HG03025 (cell line): ENCODE results near the gene PPCDC.

Experiments used
- ATAC-seq: cut with Tn5 transposase; IDR thresholded peaks from one replicate; pipeline ENCODE4 v1.9.1; 2021; ENCODE audit warnings: mild to moderate bottlenecking, moderate library complexity; ENCODE audit not compliant: unreplicated experiment, low FRiP score

Gene PPCDC

GRCh38 chr15:75008629-75009326, 14.6 kb upstream of the PPCDC start:
- peak; percentile 73 for ATAC-seq

DNA sequence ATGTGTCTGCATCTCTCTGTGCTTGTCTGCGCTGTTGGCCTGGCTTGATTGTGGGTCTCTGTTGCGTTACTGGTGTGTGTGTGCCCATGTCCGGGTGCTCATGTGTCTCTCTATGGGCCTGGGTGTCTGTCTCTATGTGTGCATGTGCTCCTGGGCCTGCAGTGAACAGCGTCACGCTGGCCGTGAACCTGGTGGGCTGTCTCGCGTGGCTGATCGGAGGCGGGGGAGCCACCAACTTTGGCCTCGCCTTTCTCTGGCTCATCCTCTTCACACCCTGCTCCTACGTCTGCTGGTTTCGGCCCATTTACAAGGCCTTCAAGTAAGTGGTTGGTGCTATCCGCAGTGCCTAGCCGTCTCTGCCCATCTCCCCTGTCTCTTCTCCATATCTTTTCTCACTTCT, 7.0 kb upstream of the PPCDC start:
- ATAC-seq = no peak

- ATAC-seq = no peak
Measured at GRCh38 chr15:75019916-75020315, 3.5 kb upstream of the PPCDC start.

- ATAC-seq = no peak
Measured at GRCh38 chr15:75021341-75021740, 2.0 kb upstream of the PPCDC start.

DNA sequence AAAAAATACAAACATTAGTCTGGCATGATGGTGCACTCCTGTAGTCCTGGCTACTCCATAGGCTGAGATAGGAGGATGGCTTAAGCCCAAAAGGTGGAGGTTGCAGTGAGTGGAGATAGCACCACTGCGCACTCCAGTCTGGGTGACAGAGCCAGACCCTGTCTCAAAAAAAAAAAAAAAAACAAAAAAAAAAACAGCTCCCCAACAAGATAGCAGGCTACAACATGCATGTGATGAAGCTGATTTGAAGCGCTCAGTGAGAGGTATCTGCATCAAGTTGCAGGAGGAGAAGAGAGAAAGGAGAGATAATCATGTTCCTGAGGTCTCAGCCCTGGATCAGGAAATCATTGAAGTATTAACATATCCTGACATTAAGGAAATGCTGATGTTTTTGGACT, 608 bp upstream of the PPCDC start:
- no peak for ATAC-seq

- no peak for ATAC-seq
Measured at GRCh38 chr15:75023872-75024636, 664 bp downstream of the PPCDC start.

- ATAC-seq = no peak
Measured at GRCh38 chr15:75025107-75025506, 1.7 kb downstream of the PPCDC start.

GRCh38 chr15:75025548-75026260, 2.3 kb downstream of the PPCDC start:
- ATAC-seq = no peak

DNA sequence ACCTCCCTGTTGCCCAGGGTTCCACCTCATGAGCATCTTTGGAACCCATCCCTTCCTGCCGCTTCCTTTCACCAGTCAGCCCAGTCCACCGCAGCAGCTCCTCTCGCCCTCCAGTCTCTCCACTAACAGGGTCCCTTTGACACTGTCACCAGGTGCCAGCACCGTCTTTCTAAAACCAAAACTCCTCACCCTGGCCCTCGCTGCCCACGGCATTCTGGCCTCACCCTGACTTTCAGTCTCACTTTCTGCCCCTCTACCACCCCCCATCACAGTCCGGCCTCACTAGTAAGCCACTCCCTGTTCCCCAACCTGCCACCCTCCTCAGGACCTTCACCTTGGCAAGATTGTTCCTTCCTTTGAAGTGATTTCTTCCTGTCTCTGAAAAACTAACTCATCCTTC, 4.2 kb downstream of the PPCDC start:
- no peak for ATAC-seq

GRCh38 chr15:75028991-75029377, 5.6 kb downstream of the PPCDC start:
- ATAC-seq = no peak

- no peak for ATAC-seq
Measured at GRCh38 chr15:75029378-75030022, 6.1 kb downstream of the PPCDC start.

DNA sequence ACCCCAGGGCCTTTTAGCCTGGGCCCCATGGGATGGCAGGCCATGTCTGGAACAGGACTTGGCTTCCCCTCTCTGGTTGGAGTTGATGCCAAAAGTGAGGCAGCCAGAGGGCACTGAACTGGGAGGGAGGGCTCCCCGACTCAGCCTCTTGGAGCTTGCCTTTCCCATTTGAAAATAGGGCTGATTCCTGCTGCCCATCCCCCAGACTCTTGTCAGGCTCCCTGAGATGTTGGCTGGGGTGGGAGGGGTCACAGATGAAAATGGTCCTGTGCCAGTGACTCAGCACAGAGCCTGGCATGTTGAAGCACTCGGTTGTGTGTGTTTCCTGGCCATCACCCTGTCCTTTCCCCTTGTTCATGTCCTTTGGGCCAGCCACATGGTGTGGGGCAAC, 6.6 kb downstream of the PPCDC start:
- no peak for ATAC-seq

GRCh38 chr15:75030424-75030823, 7.0 kb downstream of the PPCDC start:
- no peak for ATAC-seq

GRCh38 chr15:75031848-75032247, 8.5 kb downstream of the PPCDC start:
- no peak for ATAC-seq

GRCh38 chr15:75032395-75032794, 9.0 kb downstream of the PPCDC start:
- no peak for ATAC-seq

- no peak for ATAC-seq
Measured at GRCh38 chr15:75033809-75034208, 10.4 kb downstream of the PPCDC start.

DNA sequence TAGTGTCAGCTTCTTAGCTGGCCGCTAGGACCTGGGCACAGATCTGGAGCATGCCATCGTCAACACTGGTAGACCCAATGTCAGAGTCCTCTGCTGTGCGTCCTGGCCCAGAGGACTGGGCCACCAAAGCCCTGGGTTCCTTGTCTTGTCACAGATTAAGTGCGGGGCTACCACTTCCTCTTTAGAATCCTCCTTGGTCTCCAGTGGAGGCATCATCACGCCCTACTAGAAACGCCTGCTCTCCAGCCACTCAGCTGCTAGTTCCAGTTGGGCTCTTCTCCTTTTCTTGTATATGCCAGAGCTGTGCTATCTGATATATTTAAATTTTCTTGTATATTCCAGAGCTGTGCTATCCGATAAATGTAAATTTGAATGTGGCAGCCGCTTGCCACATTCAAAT, 11.2 kb downstream of the PPCDC start:
- no peak for ATAC-seq

DNA sequence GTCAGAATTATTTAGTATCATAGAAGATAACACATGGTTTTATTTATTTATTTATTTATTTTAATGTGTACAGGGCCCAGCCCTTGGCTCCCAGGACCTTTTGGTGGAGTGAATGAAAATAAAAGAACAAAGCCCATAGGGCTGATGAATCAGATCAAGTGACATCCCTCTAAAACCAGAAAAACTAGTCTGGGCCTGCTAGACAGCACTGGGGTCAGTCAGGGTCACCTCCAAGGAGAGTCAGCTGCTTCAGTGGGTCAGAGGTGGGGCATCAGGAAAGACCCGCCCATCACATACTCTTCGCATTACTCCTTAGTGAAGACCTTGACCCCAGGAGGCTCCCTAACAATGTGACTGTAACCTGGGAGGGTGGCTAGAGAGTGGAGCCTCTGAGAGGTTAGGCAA, 12.8 kb downstream of the PPCDC start:
- ATAC-seq = no peak

GRCh38 chr15:75037685-75038084, 14.3 kb downstream of the PPCDC start:
- ATAC-seq = no peak

DNA sequence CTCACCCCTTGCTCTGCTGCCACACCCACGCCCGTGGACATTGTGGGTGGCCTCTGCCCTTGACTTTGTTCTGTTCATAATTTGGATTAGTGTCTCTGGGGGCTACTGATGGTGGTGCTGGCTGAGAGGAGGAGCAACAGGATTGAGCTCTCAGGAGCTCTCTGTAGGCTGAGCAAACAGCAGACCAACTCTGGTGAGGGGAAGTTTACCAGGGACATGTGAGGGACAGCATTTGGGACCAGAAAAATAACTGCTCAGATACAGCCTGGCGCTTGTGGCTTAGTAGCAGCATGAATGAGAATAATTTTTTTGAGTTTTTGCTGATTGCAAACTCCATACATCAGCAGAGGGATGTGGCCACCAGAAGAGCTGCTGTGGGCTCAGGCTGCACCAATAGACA, 14.8 kb downstream of the PPCDC start:
- no peak for ATAC-seq
